Stimulated activated naive CD4-positive, alpha-beta T cell (primary cell): ENCODE results near the gene TLR6.
"Not testable (repeated sequence)": the region's sequence is repeated elsewhere in the genome, so short reads cannot be mapped to it uniquely, and the experiment has no call there.

ENCODE experiments used
- DNase-seq, 6 experiments: peaks; one replicate each; lab custom pipeline; 2025; lab: John Stamatoyannopoulos, UW

Gene TLR6

DNA sequence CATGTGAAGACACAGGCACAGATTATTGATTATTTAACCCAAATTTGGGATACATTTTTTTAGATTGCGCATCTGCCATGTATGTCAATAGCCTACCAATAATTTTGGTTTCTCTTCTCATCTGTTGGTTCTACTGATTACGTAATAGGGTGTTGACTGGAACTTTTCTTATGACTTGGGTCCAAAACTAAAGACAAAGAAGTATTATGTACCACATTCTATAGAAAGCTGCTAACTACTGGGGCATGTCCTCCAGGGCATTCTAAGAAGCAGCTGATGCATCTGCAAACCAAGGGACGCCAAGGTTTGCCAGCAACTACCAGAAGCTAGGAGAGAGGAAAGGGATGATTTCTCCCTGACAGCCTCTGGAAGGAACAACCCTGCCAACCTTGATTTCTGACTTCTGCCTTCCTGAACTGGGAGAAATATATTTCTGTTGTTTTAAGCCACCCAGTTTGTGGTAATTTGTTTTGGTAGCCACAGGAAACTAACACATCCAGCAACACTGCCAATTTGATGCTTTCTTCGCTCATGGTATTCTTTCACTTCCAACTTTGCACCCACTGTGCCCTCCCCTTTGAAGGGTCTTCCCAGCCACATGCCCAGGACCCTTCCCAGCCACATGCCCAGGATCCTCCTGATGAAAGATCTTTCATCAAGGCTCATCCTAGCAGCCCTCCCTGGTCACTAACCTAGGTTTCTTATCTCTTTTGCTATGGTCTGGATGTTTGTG, 36.1 kb downstream of the TLR6 start:
- DNase-seq: no peak

GRCh38 chr4:38819569-38819968, 37.0 kb downstream of the TLR6 start:
- DNase-seq: no peak

DNA sequence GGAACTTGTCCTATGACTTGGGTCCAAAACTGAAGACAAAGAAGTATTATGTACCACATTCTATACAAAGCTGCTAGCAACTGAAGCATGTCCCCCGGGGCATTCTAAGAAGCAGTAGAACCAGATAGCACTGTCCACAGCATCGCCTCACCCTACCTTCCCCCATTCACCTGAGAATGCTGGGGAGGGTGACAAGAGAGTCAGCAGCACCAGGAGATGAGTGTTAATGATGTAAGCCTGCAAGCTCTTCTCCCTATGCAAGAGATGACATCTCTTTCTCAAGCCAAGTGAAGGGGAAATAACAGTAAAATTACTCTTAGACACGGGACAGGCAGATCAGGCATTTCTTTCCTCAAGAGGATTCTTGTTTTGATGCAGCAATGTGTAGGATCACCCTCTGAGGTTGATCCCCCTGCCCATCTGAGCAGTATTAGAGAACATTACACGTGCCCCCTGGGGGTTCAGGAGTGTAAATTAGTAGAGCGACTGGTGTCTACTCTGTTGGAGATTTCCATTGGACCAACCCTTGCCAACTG, 38.1 kb downstream of the TLR6 start:
- no peak for DNase-seq

- DNase-seq: no peak
Observed at GRCh38 chr4:38815885-38816782, 40.5 kb downstream of the TLR6 start.

DNA sequence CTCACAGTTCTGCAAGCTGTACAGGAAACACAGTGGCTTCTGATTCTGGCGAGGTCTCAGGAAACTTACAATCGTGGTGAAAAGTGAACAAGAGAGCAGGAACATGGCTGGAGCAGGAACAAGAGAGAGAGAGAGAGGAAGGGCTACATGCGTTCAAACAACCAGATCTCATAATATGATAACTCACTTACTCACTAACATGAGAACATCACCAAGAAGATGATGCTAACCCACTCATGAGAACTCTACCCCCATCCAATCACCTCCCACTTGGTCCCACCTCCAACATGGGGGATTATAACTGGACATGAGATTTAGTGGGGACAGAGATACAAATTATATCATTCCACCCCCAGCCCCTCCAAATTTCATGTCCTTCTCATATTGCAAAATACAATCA, 42.2 kb downstream of the TLR6 start:
- DNase-seq: no peak

DNA sequence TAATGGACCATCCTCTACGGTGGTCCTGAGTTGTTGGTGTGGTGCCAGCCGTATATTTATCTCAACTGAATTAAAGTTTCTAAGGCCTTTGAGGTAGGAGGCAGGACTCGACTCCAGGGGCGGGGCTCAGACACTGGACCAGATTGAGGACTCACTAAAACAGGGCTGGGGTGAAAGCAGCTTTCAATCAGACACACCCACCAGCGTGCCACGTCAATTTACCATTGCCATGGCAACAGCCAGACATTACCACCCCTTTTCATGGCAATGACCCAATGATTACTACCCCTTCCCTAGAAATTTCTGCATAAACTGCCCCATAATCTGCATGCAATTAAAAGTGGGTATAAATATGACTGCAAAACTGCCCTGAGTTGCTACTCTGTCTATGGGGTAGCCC, 45.3 kb downstream of the TLR6 start:
- DNase-seq: no peak

- not testable (repeated sequence) for DNase-seq
Observed at GRCh38 chr4:38807462-38807861, 49.2 kb downstream of the TLR6 start.

DNA sequence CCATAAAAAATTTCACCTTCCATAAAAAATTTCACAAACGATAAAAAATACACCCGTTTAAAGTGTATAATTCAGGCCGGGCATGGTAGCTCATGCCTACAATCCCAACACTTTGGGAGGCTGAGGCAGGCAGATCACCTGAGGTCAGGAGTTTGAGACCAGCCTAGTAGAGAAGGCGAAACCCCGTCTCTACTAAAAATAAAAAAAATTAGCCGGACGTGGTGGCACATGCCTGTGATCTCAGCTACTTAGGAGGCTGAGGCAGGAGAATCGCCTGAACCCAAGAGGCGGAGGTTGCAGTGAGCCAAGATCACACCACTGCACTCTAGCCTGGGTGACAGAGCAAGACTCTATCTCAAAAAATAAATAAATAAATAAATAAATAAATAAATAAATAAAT, 50.4 kb downstream of the TLR6 start:
- not testable (repeated sequence) for DNase-seq

GRCh38 chr4:38805530-38806145, 51.0 kb downstream of the TLR6 start:
- DNase-seq: peak in 1 of 6 experiments; percentile 17

DNA sequence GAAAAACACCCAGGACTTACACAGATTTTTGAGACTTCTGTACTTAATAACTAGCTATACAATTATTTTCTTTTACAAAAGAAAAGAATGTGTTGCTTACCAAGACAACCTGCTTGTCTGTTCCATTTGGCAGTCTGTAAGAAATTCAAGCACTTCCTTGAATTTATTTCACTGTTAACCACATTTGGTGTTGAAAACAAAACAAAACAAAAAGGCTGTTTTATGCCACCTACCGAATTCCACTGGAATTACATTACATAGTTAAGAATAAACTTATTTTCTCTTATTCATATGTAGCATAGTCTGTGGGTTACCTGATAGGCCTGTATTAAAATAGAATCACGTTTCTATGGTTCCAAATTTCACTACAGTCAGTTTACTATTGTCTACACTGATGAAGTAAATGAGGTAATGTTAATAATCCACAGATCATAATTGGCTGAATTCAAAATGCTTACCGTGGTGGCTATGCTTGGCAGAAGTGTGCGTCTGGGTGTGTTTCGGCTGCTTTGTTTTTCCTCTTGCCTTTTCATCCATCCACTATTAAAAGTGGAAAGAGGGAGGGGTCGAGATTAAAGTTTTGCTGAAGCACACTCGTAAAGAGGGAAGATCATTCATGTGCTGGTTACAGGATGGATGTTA, 51.8 kb downstream of the TLR6 start, which contains the start of gene TLR1:
Gene TLR1 (minus strand): TSS at position 138 of the 642 bp plus-strand sequence. CDS start 5,960 bp downstream, outside the sequence.
- peak in 3 of 6 experiments; percentile 47 to 65 (median 65) for DNase-seq

GRCh38 chr4:38803833-38804653, 52.6 kb downstream of the TLR6 start:
- DNase-seq: peak in 1 of 6 experiments; percentile 27

GRCh38 chr4:38802561-38803355, 53.9 kb downstream of the TLR6 start:
- peak in 1 of 6 experiments; percentile 3 for DNase-seq

DNA sequence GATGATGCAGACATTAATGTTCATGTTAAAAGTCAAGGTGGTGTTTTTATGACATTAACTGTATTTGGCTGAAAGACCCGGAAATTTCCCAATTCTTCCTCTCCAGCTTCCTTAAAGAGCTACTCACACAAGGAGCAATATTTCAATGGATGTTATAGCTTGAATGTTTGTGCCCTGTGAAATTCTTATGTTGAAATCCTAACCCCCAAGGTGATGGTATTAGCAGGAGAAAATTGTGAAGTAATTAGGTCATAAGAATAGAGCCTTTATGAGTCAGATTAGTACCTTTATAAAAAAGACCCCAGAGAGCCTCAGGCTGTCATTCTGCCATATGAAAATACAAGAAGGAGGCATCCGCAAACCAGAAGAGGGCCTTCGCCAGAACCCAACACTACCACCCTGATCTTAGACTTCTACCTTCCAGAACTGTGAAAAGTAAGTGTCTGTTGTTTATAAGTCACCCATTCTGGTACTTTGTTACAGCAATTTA, 55.6 kb downstream of the TLR6 start:
- DNase-seq: no peak

DNA sequence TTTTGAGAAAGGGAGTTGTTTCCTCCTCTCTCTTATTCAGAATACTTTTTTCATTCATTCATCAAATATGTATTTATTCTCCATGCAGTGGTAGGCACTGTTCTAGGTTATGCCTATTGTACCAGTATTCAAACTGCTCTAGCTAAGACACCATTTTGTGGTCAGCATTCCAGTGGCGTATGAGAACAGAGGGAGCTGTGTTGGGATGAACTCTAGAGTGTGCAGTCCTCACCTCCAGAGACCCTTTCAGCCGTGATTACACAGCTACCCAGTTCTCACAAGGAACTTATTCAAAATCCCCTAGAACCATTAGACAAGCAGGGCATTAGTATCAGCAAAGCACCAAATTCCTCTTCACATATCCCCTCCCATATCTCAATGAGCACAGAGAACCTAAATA, 56.3 kb downstream of the TLR6 start:
- DNase-seq: no peak

DNA sequence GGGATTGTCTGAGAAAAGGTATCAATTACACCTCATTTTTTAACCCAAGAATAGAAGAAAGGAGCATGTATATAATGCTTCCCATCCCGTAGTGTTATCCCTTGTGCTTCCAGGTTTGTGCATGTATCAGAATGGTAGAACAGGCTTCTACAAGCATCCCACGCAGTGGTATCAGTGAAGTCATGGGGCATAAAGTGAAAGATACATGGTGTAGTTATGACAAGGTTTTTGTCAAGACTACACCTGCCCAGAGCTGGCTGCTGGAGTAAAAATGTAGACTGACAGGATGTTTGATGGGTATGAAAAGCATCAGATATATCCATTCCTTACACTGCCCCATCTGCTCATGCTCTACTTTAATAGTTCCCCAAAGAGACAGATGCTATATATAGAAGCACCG, 61.5 kb downstream of the TLR6 start:
- no peak for DNase-seq

GRCh38 chr4:38794051-38794450, 62.6 kb downstream of the TLR6 start:
- no peak for DNase-seq

GRCh38 chr4:38791010-38791409, 65.6 kb downstream of the TLR6 start:
- DNase-seq: no peak

DNA sequence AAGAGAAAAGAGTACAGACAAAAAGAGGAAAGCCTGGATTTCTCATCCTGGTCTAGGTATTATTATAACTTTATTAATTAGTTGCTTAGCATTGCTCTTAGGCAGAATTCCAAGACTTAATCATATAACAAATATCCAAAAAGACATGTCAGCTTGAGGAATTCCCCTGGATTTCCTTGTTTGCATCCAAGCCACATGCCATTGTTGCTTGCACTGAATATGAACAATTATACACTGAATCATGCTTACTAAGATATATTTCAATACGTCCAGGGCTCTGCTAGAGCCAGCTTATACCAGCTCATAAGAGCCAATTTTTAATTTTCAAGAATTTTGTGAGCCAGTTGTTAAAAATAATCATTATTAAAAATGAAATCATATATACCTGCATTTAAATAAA, 68.3 kb downstream of the TLR6 start:
- no peak for DNase-seq

- no peak for DNase-seq
Observed at GRCh38 chr4:38787693-38788092, 68.9 kb downstream of the TLR6 start.

- DNase-seq: no peak
Observed at GRCh38 chr4:38785901-38786402, 70.7 kb downstream of the TLR6 start.
